HEK293 (cell line): Measurements from ENCODE around the gene HOXA11.

Source experiments
- BCL11A ChIP-seq: fragments of 450-650 bp; formaldehyde crosslinking; IDR thresholded peaks from 2 replicates; pipeline ENCODE4 v1.5.1; 2016; ENCODE audit warnings: low read depth, missing biosample characterization, missing genetic modification characterization
- MEIS1 ChIP-seq: sonication (generic); formaldehyde crosslinking; IDR thresholded peaks from 2 replicates; pipeline ENCODE4 v1.8.1; 2022; ENCODE audit warnings: missing genetic modification reagents, mild to moderate bottlenecking, borderline replicate concordance
- MZF1 ChIP-seq: fragments of 450-650 bp; formaldehyde crosslinking; IDR thresholded peaks from 2 replicates; pipeline ENCODE4 v1.5.1; 2017; ENCODE audit warnings: missing biosample characterization, missing genetic modification characterization, borderline replicate concordance
- PATZ1 ChIP-seq: fragments of 450-650 bp; formaldehyde crosslinking; IDR thresholded peaks from 2 replicates; pipeline ENCODE4 v1.5.1; 2016; ENCODE audit warnings: missing biosample characterization, missing genetic modification characterization
- SCRT1 ChIP-seq: fragments of 450-650 bp; formaldehyde crosslinking; IDR thresholded peaks from 2 replicates; pipeline ENCODE4 v1.5.1; 2016; ENCODE audit warnings: missing biosample characterization, missing genetic modification characterization, borderline replicate concordance
- SCRT2 ChIP-seq: fragments of 450-650 bp; formaldehyde crosslinking; IDR thresholded peaks from 2 replicates; pipeline ENCODE4 v1.5.1; 2016; ENCODE audit warnings: missing biosample characterization, missing genetic modification characterization
- SP7 ChIP-seq: fragments of 450-650 bp; formaldehyde crosslinking; IDR thresholded peaks from 2 replicates; pipeline ENCODE4 v1.5.1; 2016; ENCODE audit warnings: missing biosample characterization, missing genetic modification characterization
- ZBTB17 ChIP-seq: fragments of 450-650 bp; formaldehyde crosslinking; IDR thresholded peaks from 2 replicates; pipeline ENCODE4 v1.5.1; 2016; ENCODE audit warnings: missing biosample characterization, missing genetic modification characterization
- ZBTB26 ChIP-seq: fragments of 450-650 bp; formaldehyde crosslinking; optimal IDR thresholded peaks from 2 replicates; pipeline ENCODE3; 2016; ENCODE audit warnings: missing biosample characterization, mild to moderate bottlenecking, missing genetic modification characterization
- ZIC2 ChIP-seq: fragments of 450-650 bp; formaldehyde crosslinking; IDR thresholded peaks from 2 replicates; pipeline ENCODE4 v1.5.1; 2016; ENCODE audit warnings: missing biosample characterization, missing genetic modification characterization
- ZNF132 ChIP-seq: fragments of 450-650 bp; formaldehyde crosslinking; IDR thresholded peaks from 2 replicates; pipeline ENCODE4 v1.5.1; 2017; ENCODE audit warnings: missing biosample characterization, missing genetic modification characterization, borderline replicate concordance
- ZNF341 ChIP-seq: fragments of 450-650 bp; formaldehyde crosslinking; IDR thresholded peaks from 2 replicates; pipeline ENCODE4; 2016; ENCODE audit warnings: low read depth, missing biosample characterization, missing genetic modification characterization
- ZNF391 ChIP-seq: fragments of 450-650 bp; formaldehyde crosslinking; IDR thresholded peaks from 2 replicates; pipeline ENCODE4 v1.5.1; 2016; ENCODE audit warnings: low read depth, missing biosample characterization, missing genetic modification characterization, borderline replicate concordance
- ZNF514 ChIP-seq: fragments of 450-650 bp; formaldehyde crosslinking; IDR thresholded peaks from 2 replicates; pipeline ENCODE4 v1.5.1; 2016; ENCODE audit warnings: missing biosample characterization, missing genetic modification characterization
- ZNF530 ChIP-seq: fragments of 450-650 bp; formaldehyde crosslinking; IDR thresholded peaks from 2 replicates; pipeline ENCODE4 v1.5.1; 2016; ENCODE audit warnings: low read depth, missing biosample characterization, missing genetic modification characterization
- ZNF600 ChIP-seq: fragments of 450-650 bp; formaldehyde crosslinking; IDR thresholded peaks from 2 replicates; pipeline ENCODE4 v1.5.1; 2016; ENCODE audit warnings: missing biosample characterization, missing genetic modification characterization
- ZNF623 ChIP-seq: fragments of 450-650 bp; formaldehyde crosslinking; IDR thresholded peaks from 2 replicates; pipeline ENCODE4 v1.5.1; 2016; ENCODE audit warnings: missing biosample characterization, missing genetic modification characterization
- ZNF660 ChIP-seq: fragments of 450-650 bp; IDR thresholded peaks from 2 replicates; pipeline ENCODE4 v1.5.1; 2018; ENCODE audit warnings: missing biosample characterization, mild to moderate bottlenecking, missing genetic modification characterization
- ZNF670 ChIP-seq: fragments of 450-650 bp; formaldehyde crosslinking; IDR thresholded peaks from 2 replicates; pipeline ENCODE4 v1.5.1; 2016; ENCODE audit warnings: missing biosample characterization, missing genetic modification characterization, low read depth
- ZNF677 ChIP-seq: fragments of 450-650 bp; IDR thresholded peaks from 2 replicates; pipeline ENCODE4 v1.5.0; 2018; ENCODE audit warnings: missing biosample characterization, mild to moderate bottlenecking, missing genetic modification characterization, moderate library complexity
- ZNF76 ChIP-seq: fragments of 450-650 bp; formaldehyde crosslinking; IDR thresholded peaks from 2 replicates; pipeline ENCODE4; 2016; ENCODE audit warnings: low read depth, missing biosample characterization, missing genetic modification characterization, borderline replicate concordance
- ZNF768 ChIP-seq: fragments of 450-650 bp; formaldehyde crosslinking; IDR thresholded peaks from 2 replicates; pipeline ENCODE4 v1.5.1; 2018; ENCODE audit warnings: missing biosample characterization, mild to moderate bottlenecking, missing genetic modification characterization
- ZXDB ChIP-seq: fragments of 450-650 bp; formaldehyde crosslinking; IDR thresholded peaks from 2 replicates; pipeline ENCODE4 v1.5.1; 2016; ENCODE audit warnings: missing biosample characterization, missing genetic modification characterization
- TF ChIP-seq, protein P1 (sequence below): fragments of 450-650 bp; IDR thresholded peaks from 2 replicates; pipeline ENCODE4 v1.5.1; 2018; ENCODE audit warnings: missing biosample characterization, mild to moderate bottlenecking, missing genetic modification characterization
- TF ChIP-seq, protein P2 (sequence below): sonication (generic); formaldehyde crosslinking; IDR thresholded peaks from 2 replicates; pipeline ENCODE4 v1.8.1; 2022; ENCODE audit warnings: mild to moderate bottlenecking, moderate library complexity, missing genetic modification reagents
- TF ChIP-seq, protein P3 (sequence below): fragments of 450-650 bp; formaldehyde crosslinking; IDR thresholded peaks from 2 replicates; pipeline ENCODE4 v1.5.1; 2016; ENCODE audit warnings: missing biosample characterization, missing genetic modification characterization
- TF ChIP-seq, protein P4 (sequence below): fragments of 450-650 bp; formaldehyde crosslinking; IDR thresholded peaks from 2 replicates; pipeline ENCODE4 v1.5.1; 2017; ENCODE audit warnings: missing biosample characterization, missing genetic modification characterization

HOXA11 gene

DNA sequence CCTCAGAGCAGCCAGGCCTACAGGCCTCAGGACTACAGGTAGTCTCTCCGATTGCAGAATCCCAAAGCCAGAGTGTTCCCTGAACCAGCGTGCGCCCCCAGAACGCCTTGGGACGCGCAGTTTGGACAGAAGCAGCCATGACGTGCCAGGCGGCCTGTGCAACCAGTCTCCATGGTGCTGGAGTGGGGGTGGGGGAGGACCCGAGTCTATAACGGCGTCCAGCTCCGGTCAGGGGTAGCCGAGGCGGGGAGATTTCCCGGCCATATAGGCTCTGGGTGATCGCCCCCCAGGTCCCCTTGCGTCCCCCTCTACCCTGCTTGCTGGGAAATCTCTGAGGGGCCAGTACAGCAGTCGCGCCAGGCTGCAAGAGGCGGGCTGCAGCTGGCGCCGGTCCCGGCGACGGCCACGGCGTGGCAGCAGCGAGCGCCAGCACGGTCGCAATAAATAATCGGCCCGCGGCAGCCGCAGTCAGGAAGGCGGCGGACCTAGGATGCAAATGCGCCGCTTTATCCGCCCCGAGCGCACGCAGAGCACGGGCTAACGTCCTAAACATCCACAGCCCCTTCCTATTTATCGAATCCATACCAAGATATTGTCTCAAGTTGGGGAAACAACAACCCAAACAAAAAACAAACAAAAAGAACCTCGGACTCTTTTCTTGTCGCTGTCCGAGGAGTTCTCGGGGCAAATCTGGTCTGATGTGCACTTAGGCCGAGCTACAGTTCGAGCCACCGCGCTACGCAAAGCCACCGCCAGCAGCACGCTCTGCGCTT, 34.3 kb downstream of the HOXA11 start (continued):
- TF ChIP-seq ZNF341 (tag by site-specific recombination): peak; percentile 69
- TF ChIP-seq ZBTB17 (tag by site-specific recombination): peak; percentile 40; the same call in 1 of the 2 replicates
- TF ChIP-seq SP7 (tag by site-specific recombination): peak; percentile 60; the same call in 1 of the 2 replicates
- peak; percentile 32; the same call in 1 of the 2 replicates for TF ChIP-seq BCL11A (tag by site-specific recombination)
- TF ChIP-seq ZNF670 (tag by site-specific recombination): no peak
- no peak for TF ChIP-seq ZNF132
- TF ChIP-seq, protein P1, sequence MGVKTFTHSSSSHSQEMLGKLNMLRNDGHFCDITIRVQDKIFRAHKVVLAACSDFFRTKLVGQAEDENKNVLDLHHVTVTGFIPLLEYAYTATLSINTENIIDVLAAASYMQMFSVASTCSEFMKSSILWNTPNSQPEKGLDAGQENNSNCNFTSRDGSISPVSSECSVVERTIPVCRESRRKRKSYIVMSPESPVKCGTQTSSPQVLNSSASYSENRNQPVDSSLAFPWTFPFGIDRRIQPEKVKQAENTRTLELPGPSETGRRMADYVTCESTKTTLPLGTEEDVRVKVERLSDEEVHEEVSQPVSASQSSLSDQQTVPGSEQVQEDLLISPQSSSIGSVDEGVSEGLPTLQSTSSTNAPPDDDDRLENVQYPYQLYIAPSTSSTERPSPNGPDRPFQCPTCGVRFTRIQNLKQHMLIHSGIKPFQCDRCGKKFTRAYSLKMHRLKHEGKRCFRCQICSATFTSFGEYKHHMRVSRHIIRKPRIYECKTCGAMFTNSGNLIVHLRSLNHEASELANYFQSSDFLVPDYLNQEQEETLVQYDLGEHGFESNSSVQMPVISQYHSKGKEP (tag by site-specific recombination): 0 out of 2 replicates have a peak, but pooled peaks have one; percentile 24
- 0 out of 2 replicates have a peak, but pooled peaks have one; percentile 5 for TF ChIP-seq ZIC2
- TF ChIP-seq ZNF768 (tag by site-specific recombination): no peak
- 0 out of 2 replicates have a peak, but pooled peaks have one; percentile 22 for TF ChIP-seq ZNF600 (tag by site-specific recombination)
- peak; percentile 77; the same call in 1 of the 2 replicates for TF ChIP-seq MEIS1 (CRISPR knock-in tag)
- TF ChIP-seq, protein P2, sequence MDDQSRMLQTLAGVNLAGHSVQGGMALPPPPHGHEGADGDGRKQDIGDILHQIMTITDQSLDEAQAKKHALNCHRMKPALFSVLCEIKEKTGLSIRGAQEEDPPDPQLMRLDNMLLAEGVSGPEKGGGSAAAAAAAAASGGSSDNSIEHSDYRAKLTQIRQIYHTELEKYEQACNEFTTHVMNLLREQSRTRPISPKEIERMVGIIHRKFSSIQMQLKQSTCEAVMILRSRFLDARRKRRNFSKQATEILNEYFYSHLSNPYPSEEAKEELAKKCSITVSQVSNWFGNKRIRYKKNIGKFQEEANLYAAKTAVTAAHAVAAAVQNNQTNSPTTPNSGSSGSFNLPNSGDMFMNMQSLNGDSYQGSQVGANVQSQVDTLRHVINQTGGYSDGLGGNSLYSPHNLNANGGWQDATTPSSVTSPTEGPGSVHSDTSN: peak; percentile 60; the same call in 1 of the 2 replicates
- 0 out of 2 replicates have a peak, but pooled peaks have one; percentile 8 for TF ChIP-seq ZXDB (tag by site-specific recombination)
- TF ChIP-seq MZF1 (tag by site-specific recombination): no peak
- TF ChIP-seq, protein P3, sequence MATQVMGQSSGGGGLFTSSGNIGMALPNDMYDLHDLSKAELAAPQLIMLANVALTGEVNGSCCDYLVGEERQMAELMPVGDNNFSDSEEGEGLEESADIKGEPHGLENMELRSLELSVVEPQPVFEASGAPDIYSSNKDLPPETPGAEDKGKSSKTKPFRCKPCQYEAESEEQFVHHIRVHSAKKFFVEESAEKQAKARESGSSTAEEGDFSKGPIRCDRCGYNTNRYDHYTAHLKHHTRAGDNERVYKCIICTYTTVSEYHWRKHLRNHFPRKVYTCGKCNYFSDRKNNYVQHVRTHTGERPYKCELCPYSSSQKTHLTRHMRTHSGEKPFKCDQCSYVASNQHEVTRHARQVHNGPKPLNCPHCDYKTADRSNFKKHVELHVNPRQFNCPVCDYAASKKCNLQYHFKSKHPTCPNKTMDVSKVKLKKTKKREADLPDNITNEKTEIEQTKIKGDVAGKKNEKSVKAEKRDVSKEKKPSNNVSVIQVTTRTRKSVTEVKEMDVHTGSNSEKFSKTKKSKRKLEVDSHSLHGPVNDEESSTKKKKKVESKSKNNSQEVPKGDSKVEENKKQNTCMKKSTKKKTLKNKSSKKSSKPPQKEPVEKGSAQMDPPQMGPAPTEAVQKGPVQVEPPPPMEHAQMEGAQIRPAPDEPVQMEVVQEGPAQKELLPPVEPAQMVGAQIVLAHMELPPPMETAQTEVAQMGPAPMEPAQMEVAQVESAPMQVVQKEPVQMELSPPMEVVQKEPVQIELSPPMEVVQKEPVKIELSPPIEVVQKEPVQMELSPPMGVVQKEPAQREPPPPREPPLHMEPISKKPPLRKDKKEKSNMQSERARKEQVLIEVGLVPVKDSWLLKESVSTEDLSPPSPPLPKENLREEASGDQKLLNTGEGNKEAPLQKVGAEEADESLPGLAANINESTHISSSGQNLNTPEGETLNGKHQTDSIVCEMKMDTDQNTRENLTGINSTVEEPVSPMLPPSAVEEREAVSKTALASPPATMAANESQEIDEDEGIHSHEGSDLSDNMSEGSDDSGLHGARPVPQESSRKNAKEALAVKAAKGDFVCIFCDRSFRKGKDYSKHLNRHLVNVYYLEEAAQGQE (tag by site-specific recombination): peak; percentile 93
- peak; percentile 62 for TF ChIP-seq SCRT1
- TF ChIP-seq ZBTB26 (tag by site-specific recombination): peak; percentile 79
- TF ChIP-seq ZNF677: no peak
- no peak for TF ChIP-seq ZNF514 (tag by site-specific recombination)
- no peak for TF ChIP-seq ZNF530 (tag by site-specific recombination)
- peak; percentile 86 for TF ChIP-seq SCRT2
- peak; percentile 63 for TF ChIP-seq PATZ1 (tag by site-specific recombination)
- TF ChIP-seq ZNF660 (tag by site-specific recombination): peak; percentile 46; the same call in 1 of the 2 replicates
- TF ChIP-seq ZNF623 (tag by site-specific recombination): 0 out of 2 replicates have a peak, but pooled peaks have one; percentile 12
- TF ChIP-seq, protein P4, sequence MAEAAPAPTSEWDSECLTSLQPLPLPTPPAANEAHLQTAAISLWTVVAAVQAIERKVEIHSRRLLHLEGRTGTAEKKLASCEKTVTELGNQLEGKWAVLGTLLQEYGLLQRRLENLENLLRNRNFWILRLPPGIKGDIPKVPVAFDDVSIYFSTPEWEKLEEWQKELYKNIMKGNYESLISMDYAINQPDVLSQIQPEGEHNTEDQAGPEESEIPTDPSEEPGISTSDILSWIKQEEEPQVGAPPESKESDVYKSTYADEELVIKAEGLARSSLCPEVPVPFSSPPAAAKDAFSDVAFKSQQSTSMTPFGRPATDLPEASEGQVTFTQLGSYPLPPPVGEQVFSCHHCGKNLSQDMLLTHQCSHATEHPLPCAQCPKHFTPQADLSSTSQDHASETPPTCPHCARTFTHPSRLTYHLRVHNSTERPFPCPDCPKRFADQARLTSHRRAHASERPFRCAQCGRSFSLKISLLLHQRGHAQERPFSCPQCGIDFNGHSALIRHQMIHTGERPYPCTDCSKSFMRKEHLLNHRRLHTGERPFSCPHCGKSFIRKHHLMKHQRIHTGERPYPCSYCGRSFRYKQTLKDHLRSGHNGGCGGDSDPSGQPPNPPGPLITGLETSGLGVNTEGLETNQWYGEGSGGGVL: peak; percentile 20; the same call in 1 of the 2 replicates
- peak; percentile 72; the same call in 1 of the 2 replicates for TF ChIP-seq ZNF76 (tag by site-specific recombination)
- TF ChIP-seq ZNF391: peak; percentile 73; the same call in 1 of the 2 replicates
